Gastroesophageal sphincter (tissue), 4 donors: Measurements from ENCODE around the gene ATP13A4. TPM values are rescaled to one million over a fixed set of nuclear protein-coding genes. Genes with fewer than 3 reads are reported as not detected.

Experiments
- ATAC-seq: fragments of 150-250 bp; one replicate; pipeline ENCODE4 v1.9.1; 2016; ENCODE audit warnings: mild to moderate bottlenecking, moderate library complexity
- H3K27ac ChIP-seq, 4 donors: fragments of 200-600 bp; sonication (generic) in 3 of 4; 1 replicate in 3 of 4; 2 replicates in 1 of 4; pipeline ENCODE4 v1.5.1; 2016 to 2019
- H3K27me3 ChIP-seq: fragments of 200-600 bp; sonication (generic); one replicate; pipeline ENCODE4 v1.5.1; 2019
- H3K36me3 ChIP-seq, 2 donors: fragments of 200-600 bp; sonication (generic); one replicate each; pipeline ENCODE4 v1.5.1; 2019; ENCODE audit warnings: control low read depth in 1 of 2
- H3K4me1 ChIP-seq, 3 donors: fragments of 200-600 bp; sonication (generic); 1 replicate in 2 of 3; 2 replicates in 1 of 3; pipeline ENCODE4 v1.5.1; 2016 to 2019; ENCODE audit warnings: control low read depth in 2 of 3
- H3K4me3 ChIP-seq, 2 donors: fragments of 200-600 bp; sonication (generic); one replicate each; pipeline ENCODE4 v1.5.1; 2019; ENCODE audit warnings: mild to moderate bottlenecking in 1 of 2, moderate library complexity in 1 of 2
- H3K9me3 ChIP-seq, 3 donors: fragments of 200-600 bp; sonication (generic); one replicate each; pipeline ENCODE4 v1.5.1; 2017 to 2019; ENCODE audit warnings: control low read depth in 2 of 3
- CTCF ChIP-seq, 4 experiments: fragments of 200-600 bp in 2 of 4; fragments of 450-650 bp in 2 of 4; sonication (generic) in 1 of 4; IDR thresholded peaks; one replicate each; pipeline ENCODE4 v1.5.1; 2017 to 2019; ENCODE audit warnings: antibody characterized with exemption in 4 of 4, mild to moderate bottlenecking in 2 of 4, moderate library complexity in 2 of 4
- EP300 ChIP-seq: sonication (generic); formaldehyde crosslinking; IDR thresholded peaks from one replicate; pipeline ENCODE4 v1.6.1; 2017; ENCODE audit warnings: antibody characterized with exemption, mild to moderate bottlenecking
- POLR2A ChIP-seq, 2 donors: fragments of 450-650 bp; IDR thresholded peaks; one replicate each; pipeline ENCODE4 v1.6.1; 2017; ENCODE audit warnings: antibody characterized with exemption in 2 of 2, mild to moderate bottlenecking in 2 of 2, moderate library complexity in 1 of 2
- POLR2AphosphoS5 ChIP-seq: sonication (generic); formaldehyde crosslinking; IDR thresholded peaks from one replicate; pipeline ENCODE4 v1.6.1; 2017; ENCODE audit warnings: antibody characterized with exemption
- WGBS, 2 donors: methylation state at CpG; one replicate each; pipeline ENCODE4 v1.1.5; 2018; ENCODE audit warnings: low coverage in 1 of 2; 5-methylcytosine and 5-hydroxymethylcytosine counted together
- total RNA-seq, 4 donors: library from RNA; depleted of rRNA; stranded (reverse); fragments of >200 nt; gene quantifications; one replicate each; pipeline ENCODE4 v1.1.0, GENCODE V29; 2016

The ATP13A4 gene
- total RNA-seq, 4 donors from 2014 or later: 0.13 to 2.3 (median 0.16) TPM; not detected in 1

DNA sequence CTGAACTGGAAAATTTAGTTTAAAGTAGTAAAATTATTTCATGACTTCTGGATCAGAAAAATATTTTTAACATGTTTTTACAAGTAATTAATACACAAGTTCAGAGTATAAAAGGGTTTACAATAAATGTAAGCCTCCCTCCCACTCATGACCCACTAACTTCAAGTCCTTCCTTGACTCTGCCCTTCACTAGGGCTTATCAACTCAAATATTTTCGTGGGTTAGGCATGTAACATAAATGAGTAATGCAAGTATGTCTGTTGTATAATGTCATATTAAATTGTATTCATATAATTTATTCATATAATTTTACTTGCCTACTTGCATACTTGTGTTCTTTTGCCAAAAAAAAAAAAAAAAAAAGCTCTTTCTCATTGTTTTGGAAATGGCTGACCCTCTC lies 34.9 kb upstream of the ATP13A4 start:
- Histone ChIP-seq H3K9me3 (no peaks in the 10 kb centered on the region), H3K27me3 (no peaks in the 10 kb centered on the region), H3K27ac (no peak overlapping the region), H3K36me3 (no peaks in the 10 kb centered on the region), H3K4me3 (no peak overlapping the region), H3K4me1 (peaks cover 3 to 18% (median 9%) of the 10 kb centered on the region in 3 donors)
- TF ChIP-seq POLR2A (IDR thresholded peaks at IDR 0.05): no peak
- TF ChIP-seq POLR2AphosphoS5: no peak
- no peak for TF ChIP-seq EP300
- TF ChIP-seq CTCF (IDR thresholded peaks at IDR 0.05): no peak
- 60 to 77% methylated on average over 1 of the region's 1 CpG for WGBS, 2 donors
- ATAC-seq: no peak

DNA sequence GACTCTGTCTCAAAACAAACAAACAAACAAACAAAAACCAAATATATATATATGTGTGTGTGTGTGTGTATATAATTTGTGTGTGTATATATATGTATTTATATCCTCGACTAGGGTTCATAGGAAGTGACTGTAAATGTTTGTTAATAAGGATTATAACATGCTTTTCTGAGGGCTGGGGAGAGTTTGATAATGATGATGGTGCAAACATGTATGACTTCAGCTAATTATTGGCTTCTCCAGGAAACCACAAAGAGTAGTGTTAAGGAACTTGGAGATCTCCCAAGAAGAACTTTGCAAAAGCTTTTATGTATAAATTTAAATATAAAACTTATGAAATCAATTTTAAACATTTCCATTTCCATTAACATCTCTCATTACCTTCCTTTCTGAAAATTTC lies 34.4 kb upstream of the ATP13A4 start:
- H3K36me3 ChIP-seq: no peaks in the 10 kb centered on the region
- H3K9me3 ChIP-seq: no peaks in the 10 kb centered on the region
- H3K4me3 ChIP-seq: no peak overlapping the region
- WGBS, 2 donors: 50 to 56% methylated on average over 1 of the region's 1 CpG
- H3K4me1 ChIP-seq: peaks cover under 1 to 13% (median 4%) of the 10 kb centered on the region in 3 donors
- no peak overlapping the region for H3K27ac ChIP-seq
- no peaks in the 10 kb centered on the region for H3K27me3 ChIP-seq
- TF ChIP-seq EP300: no peak
- no peak for TF ChIP-seq POLR2AphosphoS5
- TF ChIP-seq POLR2A (IDR thresholded peaks at IDR 0.05): no peak
- no peak for TF ChIP-seq CTCF (IDR thresholded peaks at IDR 0.05)
- ATAC-seq: no peak

- H3K4me3 ChIP-seq: no peak overlapping the region
- no peak for ATAC-seq
- no peak overlapping the region for H3K27ac ChIP-seq
- no peaks in the 10 kb centered on the region for H3K36me3 ChIP-seq
- no peaks in the 10 kb centered on the region for H3K4me1 ChIP-seq
- TF ChIP-seq EP300 (no peak), POLR2A (IDR thresholded peaks at IDR 0.05) (no peak), POLR2AphosphoS5 (no peak), CTCF (IDR thresholded peaks at IDR 0.05) (no peak)
- H3K27me3 ChIP-seq: no peaks in the 10 kb centered on the region
- no peaks in the 10 kb centered on the region for H3K9me3 ChIP-seq
These were observed 31.8 kb upstream of the ATP13A4 start for GRCh38 chr3:193586526-193586925.

- no peak overlapping the region for H3K27ac ChIP-seq
- H3K27me3 ChIP-seq: no peaks in the 10 kb centered on the region
- ATAC-seq: no peak
- no peaks in the 10 kb centered on the region for H3K36me3 ChIP-seq
- 81 to 87% methylated on average over 9 of the region's 9 CpGs for WGBS, 2 donors
- H3K4me1 ChIP-seq: no peaks in the 10 kb centered on the region
- no peak for TF ChIP-seq CTCF (IDR thresholded peaks at IDR 0.05)
- no peak for TF ChIP-seq POLR2AphosphoS5
- no peak for TF ChIP-seq POLR2A (IDR thresholded peaks at IDR 0.05)
- no peak for TF ChIP-seq EP300
- H3K9me3 ChIP-seq: no peaks in the 10 kb centered on the region
- no peak overlapping the region for H3K4me3 ChIP-seq
These were observed 30.8 kb upstream of the ATP13A4 start for GRCh38 chr3:193585530-193585929.

GRCh38 chr3:193574488-193575070 lies 19.9 kb upstream of the ATP13A4 start:
- H3K27ac ChIP-seq: no peak overlapping the region
- no peak for ATAC-seq
- H3K9me3 ChIP-seq: no peaks in the 10 kb centered on the region
- TF ChIP-seq EP300 (no peak), CTCF (IDR thresholded peaks at IDR 0.05) (no peak), POLR2AphosphoS5 (no peak), POLR2A (IDR thresholded peaks at IDR 0.05) (no peak)
- 45 to 53% methylated on average over 2 of the region's 2 CpGs for WGBS, 2 donors
- no peaks in the 10 kb centered on the region for H3K27me3 ChIP-seq
- no peaks in the 10 kb centered on the region for H3K4me1 ChIP-seq
- no peak overlapping the region for H3K4me3 ChIP-seq
- no peaks in the 10 kb centered on the region for H3K36me3 ChIP-seq
